Measurements from ENCODE around the gene SKAP1.
"Not testable (repeated sequence)": the region's sequence is repeated elsewhere in the genome, so short reads cannot be mapped to it uniquely, and the experiment has no call there.

Gene SKAP1

DNA sequence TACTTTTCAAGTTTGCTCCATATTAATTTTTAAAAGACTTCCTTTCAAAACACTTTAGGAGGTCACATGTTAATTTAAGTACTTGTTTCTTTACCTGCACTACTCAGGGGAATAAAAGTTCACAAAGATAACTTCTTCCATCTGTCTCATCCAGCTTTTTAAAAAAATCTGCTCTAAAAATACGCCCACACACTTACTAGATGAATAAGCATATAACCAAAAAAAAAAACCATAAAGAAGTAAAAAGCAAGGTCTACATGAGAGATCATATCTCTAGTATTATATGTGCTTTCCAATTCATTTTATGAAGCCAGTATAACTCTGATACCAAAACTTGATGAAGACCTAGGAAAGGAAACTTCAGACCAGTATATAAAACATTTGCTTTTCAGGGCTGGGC is 17.2 kb downstream of the SKAP1 start:
- DNase-seq = no peak

DNA sequence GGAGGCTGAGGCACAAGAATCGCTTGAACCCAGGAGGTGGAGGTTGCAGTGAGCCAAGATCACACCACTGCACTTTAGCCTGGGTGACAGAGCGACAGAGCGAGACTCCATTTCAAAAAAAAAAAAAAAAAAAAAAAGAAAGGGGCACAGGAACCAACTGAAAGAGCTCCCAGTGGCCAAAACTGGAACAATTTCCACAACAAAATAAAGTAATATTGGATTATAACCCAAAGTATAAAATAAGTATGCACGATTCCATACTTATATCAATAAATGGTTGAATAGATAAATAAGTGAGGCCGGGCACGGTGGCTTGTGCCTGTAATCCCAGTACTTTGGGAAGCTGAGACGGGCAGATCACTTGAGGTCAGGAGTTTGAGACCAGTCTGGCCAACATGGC is 19.2 kb downstream of the SKAP1 start:
- DNase-seq = not testable (repeated sequence)

DNA sequence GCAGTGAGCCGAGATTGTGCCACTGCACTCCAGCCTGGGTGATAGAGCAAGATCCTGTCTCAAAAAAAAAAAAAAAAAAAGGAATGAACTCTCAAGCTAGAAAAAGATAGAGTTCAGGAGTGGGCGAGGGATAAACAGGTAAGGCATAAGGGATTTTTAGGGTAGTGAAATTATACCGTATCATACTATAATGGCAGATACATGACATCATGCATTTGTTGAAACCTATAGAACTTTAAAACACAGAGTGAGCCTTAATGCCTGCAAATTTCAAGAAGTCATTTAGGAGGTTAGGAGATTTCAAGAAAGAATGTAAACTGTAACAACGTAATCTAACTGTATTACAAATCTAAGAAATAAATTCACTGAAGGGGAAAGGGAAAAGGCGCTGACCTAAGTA is 20.4 kb downstream of the SKAP1 start:
- DNase-seq = no peak

DNA sequence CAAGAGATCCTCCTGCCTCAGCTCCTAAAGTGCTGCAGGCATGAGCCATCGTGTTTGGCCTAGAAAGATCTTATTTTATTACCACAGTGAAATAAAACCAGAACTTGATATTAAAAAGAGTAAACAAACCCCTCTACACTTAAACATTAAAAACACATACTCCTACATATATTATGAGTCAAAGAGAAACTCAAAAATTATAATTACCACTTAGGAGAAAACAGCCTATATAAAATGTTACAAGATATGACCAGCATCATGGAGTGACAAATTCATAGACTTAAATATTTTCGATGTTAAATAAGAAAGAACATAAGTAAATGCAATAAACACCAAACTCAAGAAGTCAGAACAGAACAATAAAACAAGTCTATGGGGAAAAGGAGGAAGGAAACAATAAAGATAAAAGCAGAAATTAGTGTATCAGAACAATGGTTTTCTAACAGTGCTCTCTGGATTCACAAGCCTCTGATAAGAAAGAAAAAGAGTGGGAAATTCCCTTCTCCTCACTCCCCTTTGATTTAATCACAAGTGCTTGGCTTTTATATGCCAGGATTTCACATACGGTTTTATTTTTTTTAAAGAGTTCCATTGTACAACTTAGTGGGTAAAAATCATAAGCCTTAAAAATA is 23.0 kb downstream of the SKAP1 start:
- DNase-seq = no peak

DNA sequence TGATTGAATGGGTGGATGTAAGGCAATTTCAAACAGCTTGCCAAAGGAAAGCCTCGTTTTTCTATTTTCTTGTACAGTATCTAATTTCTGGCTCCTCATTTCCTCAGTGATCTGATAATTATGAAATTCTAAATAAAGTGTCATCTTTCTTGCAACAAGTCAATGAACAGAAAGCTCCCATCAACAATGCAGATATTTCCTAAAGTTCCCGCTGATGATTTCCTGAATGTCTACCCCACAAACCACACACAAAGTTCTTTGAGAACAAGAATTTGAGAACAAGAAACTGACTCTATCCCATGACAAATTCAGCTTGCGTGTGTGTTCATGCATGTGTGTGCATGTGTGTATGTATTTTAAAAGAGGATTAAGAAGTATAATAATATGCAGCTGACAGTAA is 35.2 kb downstream of the SKAP1 start:
- no peak for DNase-seq

DNA sequence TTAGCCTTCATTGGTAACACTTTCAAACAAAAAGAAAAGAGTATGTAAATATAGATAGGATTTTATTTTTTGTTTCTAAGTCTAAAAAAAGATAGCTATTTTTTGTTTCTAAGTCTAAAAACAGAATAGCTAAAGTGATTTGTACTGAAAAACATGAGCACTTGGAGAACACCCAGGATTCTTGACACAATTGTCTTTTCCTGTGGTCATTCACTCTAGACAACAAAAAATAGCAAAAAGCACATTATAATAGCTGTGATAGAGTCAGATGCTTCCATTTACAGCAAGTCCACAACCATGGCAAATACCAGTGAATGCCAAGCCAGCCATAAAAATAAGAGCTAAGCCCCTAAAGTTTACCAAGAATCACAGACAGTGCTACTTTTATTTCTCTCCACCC is 36.7 kb downstream of the SKAP1 start:
- DNase-seq = no peak

DNA sequence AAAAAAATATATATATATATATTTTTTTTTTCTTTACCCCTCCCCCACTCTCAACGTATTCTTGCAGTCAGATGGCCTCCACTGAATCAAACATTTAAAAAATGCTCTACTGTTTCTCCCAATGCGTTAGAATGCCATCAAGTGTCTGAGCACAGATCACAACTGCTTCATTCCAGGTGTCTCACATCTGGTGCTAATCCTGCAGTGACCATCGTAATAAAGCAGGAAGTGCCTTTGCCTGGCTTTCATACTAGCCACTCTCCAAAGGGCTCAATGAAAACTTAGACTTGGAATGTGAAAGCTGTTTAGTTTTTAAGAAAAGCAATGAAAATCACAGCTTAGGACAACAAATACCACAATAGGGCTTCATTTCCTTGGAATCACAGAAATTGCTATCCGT is 37.2 kb downstream of the SKAP1 start:
- no peak for DNase-seq

DNA sequence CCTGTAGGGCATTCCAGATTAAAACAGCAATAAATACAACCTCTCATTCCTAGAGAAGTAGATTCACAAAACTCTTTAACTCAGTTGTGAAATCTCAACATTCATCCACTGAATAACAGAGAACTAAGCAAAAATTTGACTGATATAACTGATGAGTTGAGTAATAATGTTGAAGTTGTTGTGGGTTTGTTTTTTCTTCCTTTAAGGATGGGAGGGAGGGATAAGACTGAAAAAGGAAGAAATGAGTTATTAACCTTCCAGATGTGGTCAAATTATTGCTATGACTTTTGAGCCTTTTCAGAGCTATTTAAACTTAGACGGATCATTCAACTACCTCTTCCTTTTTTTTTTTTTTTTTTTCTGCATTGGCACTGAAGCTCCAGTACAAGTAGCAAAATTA is 38.6 kb downstream of the SKAP1 start:
- no peak for DNase-seq

DNA sequence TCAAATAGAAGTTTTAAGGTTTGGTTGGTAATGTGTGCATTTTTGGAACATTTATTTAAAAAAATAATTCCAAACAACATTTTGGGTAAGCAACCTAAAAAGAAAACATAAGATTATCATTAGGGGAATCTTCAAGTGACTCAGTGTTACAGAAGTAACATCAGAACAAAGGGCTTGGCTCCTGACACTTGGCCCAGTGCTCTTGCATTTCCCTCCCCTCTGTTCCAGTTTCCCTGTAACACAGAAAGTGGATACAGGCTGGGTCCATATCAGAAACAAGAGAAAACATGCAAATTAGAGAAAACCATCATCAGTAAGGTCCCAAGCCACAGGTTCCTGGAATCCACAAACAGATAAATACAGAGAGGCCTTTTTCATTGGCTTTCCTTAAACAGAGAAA is 40.1 kb downstream of the SKAP1 start:
- DNase-seq = no peak

DNA sequence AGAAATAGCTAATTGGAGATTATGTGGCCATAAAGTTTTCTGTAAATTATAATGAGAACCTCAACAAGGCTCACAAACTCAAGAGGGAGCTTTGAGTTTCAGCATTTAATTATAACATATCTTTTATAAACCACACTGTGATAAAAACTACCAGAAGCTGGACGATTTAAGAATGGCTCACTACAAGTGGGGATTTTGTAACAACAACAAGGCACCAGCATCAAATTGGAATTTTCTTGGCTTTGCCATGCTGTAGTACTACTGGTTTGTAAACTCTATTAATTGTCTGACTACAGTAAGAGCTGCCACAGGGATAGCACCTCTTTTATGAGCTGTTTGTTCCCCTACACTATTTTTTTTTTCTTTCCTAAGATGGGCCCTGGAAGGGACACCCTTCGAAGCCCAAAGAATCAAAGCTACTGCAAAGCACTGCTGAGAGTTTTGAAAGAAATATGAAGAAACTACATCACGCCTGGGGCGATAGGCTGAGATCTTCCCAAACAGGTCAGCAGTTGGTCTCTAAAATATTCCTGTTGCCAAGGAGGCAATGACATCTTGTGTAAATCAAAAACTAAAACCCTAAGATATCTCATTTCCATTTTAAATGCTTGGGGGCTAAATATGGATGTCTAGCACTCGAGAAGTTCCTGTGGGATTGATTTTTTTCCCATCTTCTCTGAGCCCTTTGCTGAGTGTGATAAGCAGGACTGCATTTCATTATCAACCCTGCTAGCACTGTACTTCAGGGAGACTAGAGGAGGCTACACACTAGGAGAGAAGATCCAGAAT is 40.9 kb downstream of the SKAP1 start:
- DNase-seq = no peak

DNA sequence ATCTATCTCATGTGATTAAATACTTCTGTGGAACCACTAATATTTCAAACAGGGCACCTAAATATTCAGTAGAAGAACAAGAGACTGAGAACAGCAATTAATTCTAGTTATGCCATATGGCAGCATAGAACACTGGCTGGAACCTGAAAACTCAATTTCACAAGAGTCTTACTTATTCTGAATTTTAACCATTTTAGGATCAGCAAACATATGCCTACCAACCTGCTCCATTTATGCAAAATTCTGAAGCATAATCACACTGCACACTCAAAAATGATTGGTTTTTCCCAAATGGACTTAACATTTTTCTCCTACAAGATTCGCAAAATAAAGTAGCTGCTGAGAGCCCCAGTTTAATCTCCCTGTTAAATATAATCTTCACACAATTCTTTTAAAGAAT is 43.2 kb downstream of the SKAP1 start:
- DNase-seq = no peak

DNA sequence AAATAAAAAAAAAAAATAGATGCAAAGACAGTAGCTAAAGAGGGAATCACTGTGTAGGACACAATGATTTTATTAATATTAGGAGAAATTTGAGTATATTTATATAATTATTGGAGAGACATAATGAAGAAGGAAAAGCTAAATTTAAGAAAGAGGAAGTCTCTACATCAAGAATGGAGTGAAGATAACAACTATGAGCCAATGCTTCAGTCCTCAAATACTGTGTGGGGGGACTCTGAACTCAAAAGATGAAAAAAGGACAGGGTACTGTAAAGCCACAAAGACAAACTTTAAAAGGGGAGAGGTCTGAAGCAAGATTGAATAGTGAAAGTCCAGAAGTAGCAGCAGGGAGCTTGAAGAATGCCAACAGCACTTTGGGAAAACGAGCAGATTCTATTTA is 44.7 kb downstream of the SKAP1 start:
- no peak for DNase-seq

DNA sequence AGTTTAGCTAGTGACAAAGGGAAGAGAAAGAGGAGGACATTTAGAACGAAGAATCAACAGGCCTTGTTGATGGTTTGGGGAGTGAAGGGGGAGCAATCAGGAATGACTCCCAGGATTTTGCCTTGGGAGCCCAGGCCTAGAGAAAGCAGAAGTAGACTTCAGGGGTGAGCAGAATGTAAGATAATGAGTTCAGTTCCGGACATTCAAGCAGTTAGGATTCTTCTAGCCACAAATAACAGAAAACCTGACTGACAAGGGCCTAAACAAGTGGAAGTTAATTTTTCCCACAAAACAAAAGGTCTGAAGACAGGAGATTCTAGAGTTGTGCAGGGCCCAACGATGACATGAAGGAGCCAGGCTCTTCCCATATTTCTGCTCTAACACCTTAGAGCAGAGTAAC is 45.9 kb downstream of the SKAP1 start:
- DNase-seq = no peak

DNA sequence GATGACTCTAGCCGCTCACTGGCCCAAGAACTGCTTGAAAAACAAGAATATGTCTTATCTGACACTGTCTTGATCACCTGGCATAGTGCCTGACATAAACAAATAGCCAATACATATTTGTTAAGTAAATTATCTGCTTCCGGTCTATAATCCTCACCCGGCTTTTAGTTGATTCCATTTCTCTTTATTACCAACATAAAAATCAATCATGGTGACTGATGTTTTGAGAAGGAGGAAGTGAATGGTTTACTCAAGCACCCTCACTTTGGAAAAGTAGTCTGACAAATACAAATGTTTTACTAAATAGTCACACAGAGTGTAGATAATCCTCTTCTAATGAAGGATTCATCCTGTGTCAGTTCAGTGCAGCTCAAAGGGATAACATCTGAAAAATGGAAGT is 47.0 kb downstream of the SKAP1 start:
- DNase-seq = no peak

DNA sequence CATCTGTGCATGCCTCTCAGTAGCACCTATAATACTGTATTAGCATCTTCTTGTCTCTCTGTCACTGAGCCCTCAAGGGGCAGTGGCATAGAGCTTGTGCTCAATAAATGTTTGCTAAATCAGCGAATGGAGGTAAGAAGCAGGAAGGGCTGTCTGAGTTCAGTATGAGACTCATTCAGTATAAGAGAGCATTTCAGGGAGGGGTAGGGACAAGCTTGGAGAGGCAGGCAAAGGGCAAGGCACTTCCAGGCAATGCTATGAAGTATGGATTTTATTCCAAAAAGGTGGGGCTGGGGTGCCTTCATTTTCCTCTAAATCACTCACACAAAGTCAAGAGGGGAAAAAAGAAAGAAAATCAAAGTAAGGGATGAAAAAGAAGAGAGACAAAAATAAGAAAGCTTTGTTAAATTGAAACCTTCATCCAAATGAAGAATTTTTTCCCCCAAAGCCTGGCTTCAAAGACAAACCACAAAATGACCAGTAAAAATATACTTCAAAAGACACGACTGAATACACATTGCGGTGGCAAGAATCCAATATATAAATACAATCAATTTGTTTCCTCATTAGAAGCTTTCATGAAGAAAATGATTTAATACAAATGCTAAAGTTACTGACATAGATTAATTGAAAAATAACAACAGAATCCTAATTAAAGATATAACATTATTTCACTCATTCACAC is 51.2 kb downstream of the SKAP1 start:
- no peak for DNase-seq

DNA sequence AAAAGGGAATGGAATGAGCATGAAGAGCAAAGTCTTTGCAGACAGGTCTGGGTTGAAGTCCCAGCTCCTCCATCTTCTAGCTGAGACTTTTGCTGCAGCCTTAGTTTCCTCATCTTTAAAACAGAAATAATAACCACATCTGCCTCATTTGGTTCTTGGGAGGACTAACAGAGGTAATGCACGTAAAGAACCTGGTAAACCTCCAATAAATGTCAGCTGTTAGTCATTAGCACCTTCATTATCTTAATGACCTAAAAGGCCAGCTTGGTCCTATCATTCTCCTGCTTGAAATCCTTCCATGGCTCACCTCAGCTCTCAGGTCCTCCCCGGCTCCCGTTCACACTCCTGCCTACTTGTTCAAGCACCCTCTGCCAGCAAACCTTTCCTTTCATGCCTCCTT is 51.8 kb downstream of the SKAP1 start:
- DNase-seq = no peak

DNA sequence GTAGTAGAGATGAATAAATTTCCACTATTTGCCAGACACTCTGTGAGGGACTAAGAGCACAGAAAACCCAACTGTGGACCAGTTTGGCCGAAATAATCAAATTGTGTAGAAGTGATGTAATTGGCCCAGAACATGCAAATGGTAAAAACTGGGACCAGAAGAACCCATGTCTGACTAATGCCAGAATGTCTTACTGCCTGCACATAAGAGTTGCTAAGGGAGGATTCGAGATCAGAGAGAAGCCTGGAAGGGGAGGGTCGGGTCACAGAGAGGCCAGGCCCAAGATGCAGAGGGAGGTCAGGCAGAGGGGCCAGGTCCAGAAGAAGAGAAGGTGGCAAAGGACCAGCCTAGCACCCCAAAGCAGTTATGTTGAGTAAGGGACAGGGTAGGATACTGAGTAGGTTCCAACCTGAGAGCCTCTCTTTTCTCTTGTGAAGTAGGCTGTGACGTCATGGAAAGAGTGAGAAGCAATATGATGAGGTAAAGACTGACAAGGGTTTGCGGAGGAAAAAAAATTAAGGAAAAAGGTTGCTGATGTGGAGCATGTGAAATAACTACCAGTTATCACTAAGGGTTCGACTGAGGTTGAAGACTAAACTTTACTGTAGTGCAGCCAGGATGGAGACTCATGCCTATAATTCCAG is 53.2 kb downstream of the SKAP1 start:
- DNase-seq = no peak

DNA sequence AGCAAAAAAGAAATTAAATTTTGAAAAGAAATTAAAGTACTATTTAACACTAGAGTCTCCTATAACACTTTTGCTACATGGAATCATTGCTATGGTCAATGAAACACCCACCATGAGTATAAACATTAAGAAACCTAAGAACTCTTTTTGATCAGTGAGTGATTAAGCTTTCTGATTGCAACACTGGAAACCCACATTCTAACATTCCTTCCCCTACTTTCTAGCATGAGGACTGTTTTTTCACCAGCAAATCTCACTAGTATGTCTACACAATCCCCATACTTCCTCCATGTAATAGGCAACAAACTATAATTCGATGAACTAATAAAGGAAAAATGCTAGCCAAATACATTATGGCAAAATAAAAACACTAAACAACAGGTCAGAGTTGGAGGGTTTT is 54.7 kb downstream of the SKAP1 start:
- DNase-seq = no peak

DNA sequence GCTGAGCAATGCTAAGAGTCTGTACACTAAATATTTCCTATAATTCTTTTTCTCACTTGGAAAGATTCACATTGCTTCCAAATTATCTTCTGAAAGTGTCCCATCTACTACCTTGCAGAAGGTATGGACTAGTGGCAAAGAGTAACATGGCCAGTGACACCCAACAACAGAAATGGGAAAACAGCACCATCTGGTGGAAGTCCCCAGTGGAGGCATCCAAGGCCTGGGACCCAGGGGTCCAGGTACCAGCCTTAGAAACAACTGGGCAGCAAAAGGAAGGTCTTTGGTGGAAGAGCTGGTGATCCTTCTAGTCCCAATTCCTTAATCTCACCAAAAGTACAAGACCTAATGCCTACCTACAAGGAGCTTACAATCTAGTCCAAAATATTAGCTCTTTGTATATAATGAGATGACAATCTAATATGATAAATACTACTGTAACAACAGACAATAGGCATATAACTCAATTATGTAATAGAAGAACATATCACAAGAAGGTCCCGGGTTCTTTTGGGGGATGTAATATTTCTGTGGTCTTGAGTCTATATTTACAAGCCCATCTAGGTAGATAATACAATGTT is 55.3 kb downstream of the SKAP1 start:
- DNase-seq = peak; percentile 9

DNA sequence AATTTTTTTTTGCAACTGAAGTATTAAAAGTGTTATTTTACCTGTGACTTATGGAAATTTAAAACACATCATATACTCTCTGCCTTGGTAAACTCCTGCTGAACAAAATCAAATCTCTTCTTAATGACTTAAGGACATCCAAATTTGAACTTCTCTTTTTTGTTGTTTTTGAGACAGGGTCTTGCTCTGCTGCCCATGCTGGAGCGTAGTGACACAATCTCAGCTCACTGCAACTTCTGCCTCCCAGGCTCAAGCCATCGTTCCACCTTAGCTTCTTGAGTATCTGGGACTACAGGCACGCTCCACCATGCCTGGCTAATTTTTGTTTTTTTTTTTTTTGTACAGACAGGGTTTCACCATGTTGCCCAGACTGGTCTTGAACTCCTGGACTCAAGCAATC is 56.1 kb downstream of the SKAP1 start:
- no peak for DNase-seq

DNA sequence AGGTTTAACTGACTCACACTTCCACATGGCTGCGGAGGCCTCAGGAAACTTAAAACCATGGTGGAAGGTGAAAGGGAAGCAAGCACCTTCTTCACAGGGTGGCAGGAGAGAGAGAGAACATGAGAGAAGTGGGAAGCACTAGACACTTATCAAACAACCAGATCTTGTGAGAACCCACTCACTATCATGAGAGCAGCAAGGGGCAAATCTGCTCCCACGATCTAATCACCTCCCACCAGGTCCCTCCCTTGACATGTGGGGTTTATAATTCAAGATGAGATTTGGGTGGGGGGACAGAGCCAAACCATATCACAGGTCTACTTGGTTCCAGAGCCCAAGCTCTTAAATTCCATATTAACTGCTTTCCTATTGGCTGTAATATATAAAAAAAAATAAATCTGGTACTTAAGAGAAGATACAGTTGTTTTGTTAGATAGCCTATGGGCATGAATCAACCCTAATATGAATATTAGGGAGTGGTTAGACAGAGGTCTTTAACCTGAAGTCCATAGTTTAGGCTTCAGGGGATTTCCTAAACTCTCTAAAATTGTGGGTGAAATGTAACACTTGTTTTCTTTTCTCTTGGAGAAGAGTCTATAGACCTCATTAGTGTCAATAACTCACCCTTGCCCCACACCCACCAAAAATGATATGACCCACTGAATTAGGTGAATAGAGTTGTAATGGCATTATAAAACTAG is 56.7 kb downstream of the SKAP1 start:
- no peak for DNase-seq

DNA sequence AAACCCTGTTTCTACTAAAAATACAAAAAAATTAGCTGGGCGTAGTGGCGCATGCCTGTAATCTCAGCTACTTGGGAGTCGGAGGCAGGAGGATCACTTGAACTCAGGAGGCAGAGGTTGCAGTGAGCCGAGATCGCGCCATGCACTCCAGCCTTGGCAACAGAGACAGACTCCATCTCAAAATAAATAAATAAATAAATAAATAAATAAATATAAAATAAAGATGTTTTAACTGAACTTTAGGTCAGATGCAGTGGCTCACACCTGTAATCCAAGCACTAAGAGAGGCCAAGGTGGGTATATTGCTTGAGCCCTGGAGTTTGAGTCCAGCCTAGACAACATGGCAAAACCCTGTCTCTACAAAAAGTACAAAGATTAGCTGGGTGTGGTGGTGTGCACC is 61.0 kb downstream of the SKAP1 start:
- DNase-seq = not testable (repeated sequence)
